Measurements from ENCODE around the gene ARMC12. TPM values are rescaled to one million over a fixed set of nuclear protein-coding genes. Genes with fewer than 3 reads are reported as not detected.

Gene ARMC12
- polyA plus RNA-seq, 1 of the 3 experiments (the other 2 are of a cell fraction): 1.6 TPM

DNA sequence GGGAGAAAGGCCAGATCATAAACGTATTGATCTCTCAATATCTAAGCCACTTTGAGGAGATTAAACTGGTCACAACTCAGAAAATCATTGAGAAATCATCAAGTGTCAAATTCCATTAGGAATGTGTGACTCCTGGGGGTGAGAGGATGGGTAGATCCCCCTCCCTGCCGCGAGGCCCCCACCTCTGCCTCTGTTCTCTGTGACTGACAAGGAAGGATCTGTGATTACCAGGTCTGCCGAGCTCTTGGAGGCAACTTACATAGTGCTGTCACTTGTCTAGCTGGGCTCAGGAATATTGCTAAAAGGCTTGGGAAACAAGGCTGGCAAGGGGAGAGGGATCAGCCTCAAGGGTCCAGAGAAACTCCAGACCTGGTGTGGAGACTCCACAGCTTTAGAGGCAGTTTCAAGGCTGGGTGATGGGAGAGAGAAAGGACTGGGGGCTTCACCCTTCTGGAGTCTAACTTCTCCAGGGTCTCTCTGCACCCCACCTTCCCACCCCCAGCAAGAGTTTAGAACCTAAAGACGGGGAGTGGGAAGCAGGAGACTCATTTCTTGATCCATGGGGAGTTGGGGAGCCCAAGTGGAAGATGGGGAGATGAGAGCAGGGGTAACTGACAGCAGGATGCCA, 11.6 kb upstream of the ARMC12 start:
- H3K4me2 ChIP-seq: no peak overlapping the region
- no peak overlapping the region for H2AFZ ChIP-seq (ENCODE audit: low read depth)
- ChIA-PET CTCF (interaction anchor here (0.9 to 1.9 kb wide), 4 partner anchors 9 to 141 kb away, joined by 3 to 11 read pairs (median 4); partner anchors contain the start of gene ARMC12), POLR2A (no interaction called here)
- no peak overlapping the region for H3K4me3 ChIP-seq (ENCODE audit: low read depth in 2 of 2, low read length in 1 of 2)
- H3K79me2 ChIP-seq (ENCODE audit: insufficient read depth): no peaks in the 10 kb centered on the region
- DNase-seq: no peak
- no peaks in the 10 kb centered on the region for H3K27me3 ChIP-seq (ENCODE audit: insufficient read depth)
- no peaks in the 10 kb centered on the region for H3K9me2 ChIP-seq
- no peaks in the 10 kb centered on the region for H3K9me3 ChIP-seq
- H4K20me1 ChIP-seq (ENCODE audit: insufficient read depth): no peaks in the 10 kb centered on the region
- H3K36me3 ChIP-seq (replicated peaks in 1 of 2; ENCODE audit: control insufficient read depth in 1 of 2, insufficient read depth in 2 of 2, low read length in 1 of 2): no peaks in the 10 kb centered on the region
- TF ChIP-seq, protein P1, sequence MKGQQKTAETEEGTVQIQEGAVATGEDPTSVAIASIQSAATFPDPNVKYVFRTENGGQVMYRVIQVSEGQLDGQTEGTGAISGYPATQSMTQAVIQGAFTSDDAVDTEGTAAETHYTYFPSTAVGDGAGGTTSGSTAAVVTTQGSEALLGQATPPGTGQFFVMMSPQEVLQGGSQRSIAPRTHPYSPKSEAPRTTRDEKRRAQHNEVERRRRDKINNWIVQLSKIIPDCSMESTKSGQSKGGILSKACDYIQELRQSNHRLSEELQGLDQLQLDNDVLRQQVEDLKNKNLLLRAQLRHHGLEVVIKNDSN (IDR thresholded peaks at IDR 0.05; ENCODE audit: borderline replicate concordance, low read depth): no peak
- TF ChIP-seq, protein P2, sequence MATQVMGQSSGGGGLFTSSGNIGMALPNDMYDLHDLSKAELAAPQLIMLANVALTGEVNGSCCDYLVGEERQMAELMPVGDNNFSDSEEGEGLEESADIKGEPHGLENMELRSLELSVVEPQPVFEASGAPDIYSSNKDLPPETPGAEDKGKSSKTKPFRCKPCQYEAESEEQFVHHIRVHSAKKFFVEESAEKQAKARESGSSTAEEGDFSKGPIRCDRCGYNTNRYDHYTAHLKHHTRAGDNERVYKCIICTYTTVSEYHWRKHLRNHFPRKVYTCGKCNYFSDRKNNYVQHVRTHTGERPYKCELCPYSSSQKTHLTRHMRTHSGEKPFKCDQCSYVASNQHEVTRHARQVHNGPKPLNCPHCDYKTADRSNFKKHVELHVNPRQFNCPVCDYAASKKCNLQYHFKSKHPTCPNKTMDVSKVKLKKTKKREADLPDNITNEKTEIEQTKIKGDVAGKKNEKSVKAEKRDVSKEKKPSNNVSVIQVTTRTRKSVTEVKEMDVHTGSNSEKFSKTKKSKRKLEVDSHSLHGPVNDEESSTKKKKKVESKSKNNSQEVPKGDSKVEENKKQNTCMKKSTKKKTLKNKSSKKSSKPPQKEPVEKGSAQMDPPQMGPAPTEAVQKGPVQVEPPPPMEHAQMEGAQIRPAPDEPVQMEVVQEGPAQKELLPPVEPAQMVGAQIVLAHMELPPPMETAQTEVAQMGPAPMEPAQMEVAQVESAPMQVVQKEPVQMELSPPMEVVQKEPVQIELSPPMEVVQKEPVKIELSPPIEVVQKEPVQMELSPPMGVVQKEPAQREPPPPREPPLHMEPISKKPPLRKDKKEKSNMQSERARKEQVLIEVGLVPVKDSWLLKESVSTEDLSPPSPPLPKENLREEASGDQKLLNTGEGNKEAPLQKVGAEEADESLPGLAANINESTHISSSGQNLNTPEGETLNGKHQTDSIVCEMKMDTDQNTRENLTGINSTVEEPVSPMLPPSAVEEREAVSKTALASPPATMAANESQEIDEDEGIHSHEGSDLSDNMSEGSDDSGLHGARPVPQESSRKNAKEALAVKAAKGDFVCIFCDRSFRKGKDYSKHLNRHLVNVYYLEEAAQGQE (IDR thresholded peaks at IDR 0.05; ENCODE audit: low read depth, low read length): no peak
- TF ChIP-seq TEAD4 (IDR thresholded peaks at IDR 0.05; ENCODE audit: borderline replicate concordance, insufficient read depth) (no peak), TAF1 (IDR thresholded peaks at IDR 0.05; ENCODE audit: borderline replicate concordance, low read depth, low read length) (no peak), TCF12 (IDR thresholded peaks at IDR 0.05) (no peak), RXRA (IDR thresholded peaks at IDR 0.05; ENCODE audit: borderline replicate concordance, low read depth) (no peak), RFX5 (IDR thresholded peaks at IDR 0.05; ENCODE audit: low read length) (no peak), FOSL2 (IDR thresholded peaks at IDR 0.05; ENCODE audit: borderline replicate concordance, low read depth) (no peak), CHD2 (IDR thresholded peaks at IDR 0.05; ENCODE audit: low read length, partially characterized antibody) (no peak), ELF1 (IDR thresholded peaks at IDR 0.05) (no peak), FOXM1 (IDR thresholded peaks at IDR 0.05; ENCODE audit: low read depth) (no peak)
- TF ChIP-seq, protein P3, sequence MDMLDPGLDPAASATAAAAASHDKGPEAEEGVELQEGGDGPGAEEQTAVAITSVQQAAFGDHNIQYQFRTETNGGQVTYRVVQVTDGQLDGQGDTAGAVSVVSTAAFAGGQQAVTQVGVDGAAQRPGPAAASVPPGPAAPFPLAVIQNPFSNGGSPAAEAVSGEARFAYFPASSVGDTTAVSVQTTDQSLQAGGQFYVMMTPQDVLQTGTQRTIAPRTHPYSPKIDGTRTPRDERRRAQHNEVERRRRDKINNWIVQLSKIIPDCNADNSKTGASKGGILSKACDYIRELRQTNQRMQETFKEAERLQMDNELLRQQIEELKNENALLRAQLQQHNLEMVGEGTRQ (IDR thresholded peaks at IDR 0.05; ENCODE audit: borderline replicate concordance, low read depth, low read length): no peak
- WGBS (ENCODE audit: low lambda C conversion rate): 89% methylated on average over 5 of the region's 5 CpGs
- H3K27ac ChIP-seq (ENCODE audit: low read depth in 2 of 2, low read length in 1 of 2): no peak overlapping the region
- peaks cover 0 to 37% of the 10 kb centered on the region in 2 experiments; a peak in 3 of 4 replicates for H3K4me1 ChIP-seq (ENCODE audit: control insufficient read depth in 1 of 2, insufficient read depth in 2 of 2, low read depth in 1 of 2, low read length in 1 of 2)
- no peaks in the 10 kb centered on the region for H3F3A ChIP-seq (replicated peaks; ENCODE audit: insufficient read depth)
- H3K9ac ChIP-seq: no peak overlapping the region
